OCI-LY1 (cell line): ENCODE data around the gene THAP8.

ENCODE experiments used
- CTCF ChIP-seq: fragments of 200-600 bp; sonication (generic), shearing (Covaris generic); IDR thresholded peaks from 2 replicates; pipeline ENCODE4 v1.5.1; 2017; ENCODE audit warnings: mild to moderate bottlenecking, antibody characterized with exemption, low read length, moderate library complexity, mixed read lengths
- EZH2 ChIP-seq: fragments of 200-600 bp; sonication (generic), shearing (Covaris generic); IDR thresholded peaks from 2 replicates; pipeline ENCODE4 v1.8.0; 2017; ENCODE audit warnings: borderline replicate concordance, mixed run types, mild to moderate bottlenecking, antibody characterized with exemption, low read length, moderate library complexity, mixed read lengths

GRCh38 chr19:35986111-35986510 is 68.0 kb downstream of the THAP8 start:
- TF ChIP-seq CTCF (no peak), EZH2 (no peak)
